ENCODE measurements around the gene ABCF1.
A peak's percentile ranks its signal among the peaks of the same experiment; 100 is the strongest.

Gene ABCF1

DNA sequence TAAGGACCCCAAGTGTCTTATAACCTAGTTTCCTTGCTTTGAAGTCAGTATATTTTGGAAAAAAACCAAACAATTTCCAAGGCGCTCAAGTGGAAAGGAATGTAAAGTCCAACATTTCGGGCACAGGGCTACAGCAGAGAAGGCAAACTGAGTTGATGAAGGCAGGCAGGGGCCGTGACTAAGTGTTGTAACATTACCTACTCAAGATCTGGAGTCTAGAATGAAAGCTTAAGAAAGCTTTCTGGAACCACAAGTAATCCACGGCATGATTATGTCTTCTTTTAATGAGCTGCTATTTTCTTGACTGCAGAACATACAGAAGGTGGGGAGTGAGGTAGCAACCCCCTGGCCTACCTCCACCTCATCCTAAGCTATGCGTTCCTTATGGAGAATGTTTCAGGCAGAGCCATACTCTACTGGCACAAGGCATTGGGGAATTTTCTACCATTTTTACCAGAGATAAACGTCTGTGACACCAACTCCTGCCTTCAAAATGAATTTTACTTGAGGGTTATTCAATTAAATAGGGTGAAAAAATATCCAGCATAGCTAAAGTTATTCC lies 41.5 kb downstream of the ABCF1 start:
- H3K27ac ChIP-seq, result peak overlapping the region; percentile 98
- H4K20me1 ChIP-seq, result peaks cover 62% of the 10 kb centered on the region
- peaks cover 69% of the 10 kb centered on the region for H3K4me1 ChIP-seq
- H3K4me3 ChIP-seq, result no peak overlapping the region
- no peak for TF ChIP-seq Cebpa-rat (IDR thresholded peaks at IDR 0.05)
- H3K9me3 ChIP-seq, result no peaks in the 10 kb centered on the region
- peaks cover 66% of the 10 kb centered on the region for H3K36me3 ChIP-seq
- H3K4me2 ChIP-seq, result peak overlapping the region; percentile 94
- H3K9ac ChIP-seq, result peak overlapping the region; percentile 99
- H3K27me3 ChIP-seq, result no peaks in the 10 kb centered on the region

DNA sequence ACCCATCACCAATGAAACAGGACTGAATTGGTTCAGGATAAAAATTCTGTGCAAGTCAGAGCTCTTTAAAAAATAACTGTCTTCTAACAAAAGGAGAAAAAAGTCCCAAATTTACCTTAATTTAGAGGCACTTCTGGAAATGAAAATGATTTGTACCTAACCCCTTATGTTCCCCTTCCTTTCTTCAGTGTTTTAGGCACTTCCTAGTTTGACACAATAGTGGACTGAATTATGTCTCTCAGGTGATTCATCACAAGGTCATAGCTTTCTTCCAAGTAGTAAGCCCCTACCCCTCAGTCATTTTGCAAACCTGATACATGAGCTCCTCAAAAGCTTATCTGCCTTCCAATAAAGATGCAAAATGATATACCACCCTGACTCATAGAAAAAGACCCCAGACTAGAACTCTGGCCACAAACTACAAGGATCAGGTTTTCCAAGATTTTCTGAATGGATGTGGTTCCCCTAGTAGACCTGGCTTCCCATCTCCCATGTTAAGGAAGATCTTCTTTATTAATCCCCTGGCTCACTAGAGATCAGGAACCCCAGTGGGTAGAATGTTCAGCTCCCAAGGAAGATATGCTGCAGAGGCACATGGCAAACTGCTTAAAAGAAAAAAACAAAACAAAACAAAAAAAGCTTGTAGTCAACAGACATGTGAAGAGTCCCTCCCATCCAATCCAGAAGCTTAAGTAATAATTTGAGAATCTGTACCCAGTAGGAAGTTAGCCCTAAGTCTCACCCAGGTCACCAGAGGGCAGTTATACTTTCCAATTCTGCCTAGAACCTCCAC lies 42.2 kb downstream of the ABCF1 start:
- Histone ChIP-seq H3K27me3 (no peaks in the 10 kb centered on the region), H3K4me2 (peak overlapping the region; percentile 94), H3K9me3 (no peaks in the 10 kb centered on the region), H3K9ac (peak overlapping the region; percentile 99), H3K36me3 (peaks cover 59% of the 10 kb centered on the region), H3K27ac (peak overlapping the region; percentile 98), H3K4me1 (peaks cover 65% of the 10 kb centered on the region), H4K20me1 (peaks cover 55% of the 10 kb centered on the region), H3K4me3 (peak overlapping the region; percentile 82)
- TF ChIP-seq Cebpa-rat (IDR thresholded peaks at IDR 0.05), result no peak

DNA sequence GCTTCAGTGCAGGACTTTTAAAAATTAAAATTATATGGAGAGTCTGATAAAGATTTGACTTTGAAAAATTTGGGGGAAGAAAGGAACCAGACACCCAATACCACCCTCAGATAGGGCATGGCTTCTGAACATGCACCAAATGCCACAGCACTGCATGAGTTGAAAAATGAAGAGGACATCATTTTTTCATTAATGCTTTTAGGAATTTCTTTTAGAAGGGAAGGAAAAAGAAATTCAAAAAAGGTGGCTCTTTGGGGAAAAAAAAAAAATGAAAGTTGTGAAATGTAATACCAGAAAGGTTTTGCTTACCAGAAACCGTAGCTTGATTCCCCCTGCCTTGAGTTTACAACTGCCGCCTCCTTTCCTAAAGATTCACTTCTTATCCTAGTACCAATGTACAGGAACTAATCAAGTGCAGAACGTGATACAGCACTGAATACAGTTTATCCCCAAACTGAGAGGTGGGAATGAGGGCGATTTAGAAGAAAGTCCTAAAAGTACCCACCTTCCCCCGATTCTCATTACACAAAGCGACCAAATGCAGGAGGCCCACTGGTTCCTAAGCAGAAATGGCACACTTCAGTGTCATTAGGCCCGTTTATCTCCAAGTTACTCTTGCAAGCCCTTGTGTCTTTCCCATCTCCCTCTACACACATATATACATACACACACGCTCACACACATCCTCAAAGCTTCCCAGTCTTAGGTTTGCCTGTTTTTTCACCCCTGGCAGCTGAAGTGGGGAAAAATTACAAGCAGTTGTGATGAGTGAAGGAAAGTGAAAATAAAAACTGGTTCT lies 43.0 kb downstream of the ABCF1 start:
- peak overlapping the region; percentile 99 for H3K9ac ChIP-seq
- H3K4me2 ChIP-seq, result peak overlapping the region; percentile 94
- H3K27ac ChIP-seq, result peak overlapping the region; percentile 98
- no peaks in the 10 kb centered on the region for H3K9me3 ChIP-seq
- H3K36me3 ChIP-seq, result peaks cover 51% of the 10 kb centered on the region
- H3K4me3 ChIP-seq, result peak overlapping the region; percentile 82
- no peaks in the 10 kb centered on the region for H3K27me3 ChIP-seq
- peaks cover 65% of the 10 kb centered on the region for H3K4me1 ChIP-seq
- H4K20me1 ChIP-seq, result peaks cover 48% of the 10 kb centered on the region
- no peak for TF ChIP-seq Cebpa-rat (IDR thresholded peaks at IDR 0.05)

DNA sequence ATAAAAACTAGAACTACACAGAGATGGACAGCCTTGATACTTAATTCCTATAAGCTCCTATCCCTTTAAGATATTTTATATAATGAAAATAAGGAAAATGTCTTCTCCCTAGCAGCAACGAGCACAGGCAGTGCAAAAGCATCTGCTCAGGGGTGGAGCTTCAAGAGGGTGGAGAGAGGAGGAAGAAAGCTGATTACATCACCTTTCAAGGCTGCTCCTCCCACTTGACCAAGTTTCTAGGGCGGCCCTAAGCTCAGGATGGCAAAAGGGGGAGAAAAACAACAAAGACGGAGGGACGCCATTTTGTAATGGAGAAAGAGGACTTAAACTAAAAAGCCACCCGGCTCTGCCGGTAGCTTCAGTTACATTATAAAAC lies 43.6 kb downstream of the ABCF1 start:
- peak overlapping the region; percentile 82 for H3K4me3 ChIP-seq
- H3K9me3 ChIP-seq, result no peaks in the 10 kb centered on the region
- peaks cover 51% of the 10 kb centered on the region for H3K36me3 ChIP-seq
- peak overlapping the region; percentile 98 for H3K27ac ChIP-seq
- H3K27me3 ChIP-seq, result no peaks in the 10 kb centered on the region
- peak overlapping the region; percentile 99 for H3K9ac ChIP-seq
- peaks cover 45% of the 10 kb centered on the region for H4K20me1 ChIP-seq
- H3K4me1 ChIP-seq, result peaks cover 62% of the 10 kb centered on the region
- peak overlapping the region; percentile 94 for H3K4me2 ChIP-seq
- peak; percentile 85 for TF ChIP-seq Cebpa-rat (IDR thresholded peaks at IDR 0.05)

DNA sequence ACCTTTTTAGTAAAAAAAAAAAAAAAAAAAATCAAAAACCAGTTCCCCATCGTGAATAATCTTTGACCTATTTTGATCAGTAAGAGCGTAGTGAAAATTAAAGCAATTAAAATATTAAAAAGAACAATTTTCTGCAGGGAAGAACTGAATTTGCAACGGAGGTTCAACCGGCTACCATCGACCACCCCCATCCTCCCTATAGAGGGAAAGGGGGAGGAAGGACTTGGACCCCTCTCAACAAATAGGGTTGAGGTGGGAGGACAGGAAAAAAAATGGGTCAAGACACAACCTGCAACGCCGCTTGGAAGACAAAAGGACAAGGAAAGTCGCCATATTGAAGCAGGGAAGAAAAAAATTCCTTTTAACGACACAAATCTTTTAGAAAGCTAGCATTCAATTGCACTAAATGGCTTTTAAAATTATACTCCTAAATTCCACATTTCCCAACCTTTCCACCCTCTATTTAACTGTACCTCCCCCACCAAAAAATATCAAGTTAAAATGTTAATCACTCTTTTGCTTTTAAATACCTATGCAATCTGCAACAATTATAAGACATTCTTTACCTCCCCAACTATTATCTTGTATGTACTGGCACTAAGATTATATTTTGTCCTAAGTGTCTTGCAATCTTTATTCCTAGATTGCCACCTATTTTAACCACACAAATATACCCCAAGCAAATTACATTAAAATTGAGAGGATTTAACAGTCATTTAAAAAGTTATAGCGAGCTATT lies 44.1 kb downstream of the ABCF1 start:
- peak overlapping the region; percentile 98 for H3K27ac ChIP-seq
- no peaks in the 10 kb centered on the region for H3K9me3 ChIP-seq
- no peak for TF ChIP-seq Cebpa-rat (IDR thresholded peaks at IDR 0.05)
- H3K27me3 ChIP-seq, result no peaks in the 10 kb centered on the region
- H3K36me3 ChIP-seq, result peaks cover 51% of the 10 kb centered on the region
- H3K4me1 ChIP-seq, result peaks cover 57% of the 10 kb centered on the region
- peak overlapping the region; percentile 80 for H3K4me2 ChIP-seq
- peaks cover 43% of the 10 kb centered on the region for H4K20me1 ChIP-seq
- H3K9ac ChIP-seq, result peak overlapping the region; percentile 99
- peak overlapping the region; percentile 82 for H3K4me3 ChIP-seq

DNA sequence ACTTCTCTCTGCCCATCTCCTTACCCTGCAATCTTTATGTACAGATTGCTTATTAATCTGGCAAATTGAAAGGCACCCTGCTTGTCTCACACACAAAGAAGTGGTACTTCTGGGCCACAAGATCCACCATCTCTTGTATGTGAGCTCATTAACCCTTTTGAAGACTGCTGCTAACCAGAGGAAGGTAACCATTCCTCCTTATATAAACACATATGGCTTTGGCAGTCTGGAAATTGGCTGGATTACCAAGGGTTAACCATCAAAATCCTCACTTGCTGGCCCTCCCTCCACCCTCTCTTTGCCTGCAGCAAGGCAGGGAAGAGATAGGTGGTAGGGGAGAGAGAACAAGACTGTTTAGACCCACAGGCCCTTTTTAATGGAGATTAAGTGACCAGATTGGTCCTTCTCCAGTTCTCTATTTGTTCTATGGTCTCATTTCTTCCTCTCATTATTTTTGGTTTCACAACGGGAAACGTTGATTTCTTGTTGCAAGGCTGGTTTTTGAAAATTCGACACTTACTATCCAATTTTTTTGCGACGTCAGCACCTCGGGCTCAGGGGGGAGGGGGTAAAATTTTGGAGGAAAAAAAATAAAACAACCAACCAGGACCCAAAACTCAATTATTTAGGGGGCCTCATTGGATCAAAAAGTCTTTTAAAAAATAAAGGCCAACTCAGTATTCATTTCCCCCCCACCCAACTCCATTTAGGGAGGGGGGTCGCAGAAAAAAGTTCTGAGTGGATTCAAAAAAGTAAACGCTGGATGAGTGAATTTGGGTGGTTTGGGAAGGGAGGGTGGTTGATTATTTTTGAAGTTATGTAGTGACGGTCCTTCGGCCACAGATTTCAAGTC lies 44.9 kb downstream of the ABCF1 start:
- Histone ChIP-seq H3K27ac (peak overlapping the region; percentile 98), H3K4me3 (peak overlapping the region; percentile 82), H3K36me3 (peaks cover 51% of the 10 kb centered on the region)

DNA sequence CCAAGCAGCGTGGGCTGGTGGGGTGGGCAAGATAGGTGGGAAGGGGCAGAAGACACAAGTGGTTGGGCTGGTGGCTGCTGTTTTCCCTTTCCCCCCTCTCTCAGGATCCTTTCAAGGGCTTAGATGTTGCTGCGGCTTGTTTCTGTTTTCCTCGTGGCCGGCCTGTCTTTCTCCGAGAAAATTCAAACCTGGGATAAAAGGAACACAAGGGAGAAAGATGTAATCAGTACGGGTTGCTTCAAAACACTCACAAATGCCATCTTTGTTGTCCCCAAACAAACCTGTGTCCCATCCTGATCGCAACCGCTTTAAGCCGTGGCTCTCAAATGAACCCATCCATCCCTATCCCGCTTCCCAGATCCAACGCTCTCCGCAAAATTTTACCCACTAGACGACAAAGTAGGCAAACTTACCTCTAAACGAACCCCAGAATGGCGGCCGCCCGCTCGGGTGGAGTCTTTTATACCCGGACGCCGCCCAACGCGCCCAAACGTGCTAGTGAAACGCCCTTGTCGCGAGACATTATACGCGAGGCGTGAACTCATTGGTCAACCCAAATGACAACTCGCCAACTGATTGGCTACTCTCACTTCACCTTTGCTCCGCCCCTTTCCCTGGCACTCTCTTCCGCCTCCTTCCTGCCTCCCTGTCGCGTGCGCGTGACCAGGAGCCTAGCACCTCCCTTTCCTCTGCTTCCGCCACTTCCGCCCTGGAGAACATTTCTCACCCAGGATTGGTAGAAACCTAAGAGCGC lies 45.7 kb downstream of the ABCF1 start, which contains the start of gene PPP1R10:
Gene PPP1R10 (minus strand): TSS at position 433 of the 754 bp plus-strand sequence. CDS start 7,299 bp downstream, outside the sequence.
- Histone ChIP-seq H3K4me3 (peak within 1 kb of the TSS; percentile 82), H3K9me3 (no peaks in the 10 kb centered on the region), H3K27ac (peak within 1 kb of the TSS; percentile 98), H3K36me3 (peaks cover 54% of the 10 kb centered on the region), H3K4me1 (peaks cover 41% of the 10 kb centered on the region), H4K20me1 (peaks cover 27% of the 10 kb centered on the region), H3K9ac (peak within 1 kb of the TSS; percentile 99), H3K4me2 (peak within 1 kb of the TSS; percentile 93), H3K27me3 (no peaks in the 10 kb centered on the region)
- TF ChIP-seq Cebpa-rat (IDR thresholded peaks at IDR 0.05), result no peak

More for the DNA sequence above, 44.9 kb downstream of the ABCF1 start:
- Histone ChIP-seq H3K4me1 (peaks cover 49% of the 10 kb centered on the region), H3K4me2 (peak overlapping the region; percentile 80), H3K9me3 (no peaks in the 10 kb centered on the region), H3K27me3 (no peaks in the 10 kb centered on the region), H3K9ac (peak overlapping the region; percentile 99), H4K20me1 (peaks cover 35% of the 10 kb centered on the region)
- no peak for TF ChIP-seq Cebpa-rat (IDR thresholded peaks at IDR 0.05)
